Measurements from ENCODE around the gene GALNT16.
"Not testable (repeated sequence)": the region's sequence is repeated elsewhere in the genome, so short reads cannot be mapped to it uniquely, and the experiment has no call there.

GALNT16 gene

GRCh38 chr14:69289811-69290520 lies 30.0 kb downstream of the GALNT16 start:
- Histone ChIP-seq H3K4me3 (ENCODE audit: low read length) (no peak overlapping the region), H3K9me3 (ENCODE audit: control insufficient read depth, low read length) (no peaks in the 10 kb centered on the region), H3K36me3 (ENCODE audit: control insufficient read depth, insufficient read depth, low read length) (no peaks in the 10 kb centered on the region), H3K9ac (ENCODE audit: low read length) (no peak overlapping the region), H3K4me1 (ENCODE audit: control insufficient read depth, insufficient read depth, low read length) (no peaks in the 10 kb centered on the region), H3K27me3 (ENCODE audit: control insufficient read depth, insufficient read depth, low read length) (no peaks in the 10 kb centered on the region)

GRCh38 chr14:69290881-69291280 lies 30.9 kb downstream of the GALNT16 start:
- H3K36me3 ChIP-seq (ENCODE audit: control insufficient read depth, insufficient read depth, low read length); H3K27me3 ChIP-seq (ENCODE audit: control insufficient read depth, insufficient read depth, low read length); H3K4me3 ChIP-seq (ENCODE audit: low read length); H3K9me3 ChIP-seq (ENCODE audit: control insufficient read depth, low read length); H3K9ac ChIP-seq (ENCODE audit: low read length); H3K4me1 ChIP-seq (ENCODE audit: control insufficient read depth, insufficient read depth, low read length): not testable (repeated sequence)

DNA sequence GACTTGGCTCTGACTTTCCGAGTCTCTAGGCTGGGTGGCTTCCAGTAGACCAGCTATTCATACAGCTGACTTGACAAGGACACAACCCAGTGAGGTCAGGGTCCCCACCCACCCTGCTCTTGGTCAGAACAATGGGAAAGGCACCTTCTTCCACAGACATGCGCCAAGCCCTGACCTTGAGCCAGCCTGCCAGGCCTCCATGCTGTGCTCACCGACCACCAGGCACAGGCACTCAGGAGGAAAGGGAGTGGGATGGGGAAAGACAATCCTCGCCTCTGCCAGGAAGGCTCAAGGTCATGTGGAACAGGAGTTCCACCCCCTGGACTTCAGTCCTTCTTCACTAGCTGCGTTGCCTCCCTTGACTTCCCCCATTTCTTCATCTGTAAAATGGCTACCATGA lies 31.4 kb downstream of the GALNT16 start:
- no peaks in the 10 kb centered on the region for H3K27me3 ChIP-seq (ENCODE audit: control insufficient read depth, insufficient read depth, low read length)
- H3K9me3 ChIP-seq (ENCODE audit: control insufficient read depth, low read length) = no peaks in the 10 kb centered on the region
- no peaks in the 10 kb centered on the region for H3K4me1 ChIP-seq (ENCODE audit: control insufficient read depth, insufficient read depth, low read length)
- H3K9ac ChIP-seq (ENCODE audit: low read length) = no peak overlapping the region
- H3K4me3 ChIP-seq (ENCODE audit: low read length) = no peak overlapping the region
- no peaks in the 10 kb centered on the region for H3K36me3 ChIP-seq (ENCODE audit: control insufficient read depth, insufficient read depth, low read length)

GRCh38 chr14:69291891-69292561 lies 32.1 kb downstream of the GALNT16 start:
- H3K36me3 ChIP-seq (ENCODE audit: control insufficient read depth, insufficient read depth, low read length) = no peaks in the 10 kb centered on the region
- H3K9ac ChIP-seq (ENCODE audit: low read length) = no peak overlapping the region
- H3K9me3 ChIP-seq (ENCODE audit: control insufficient read depth, low read length) = no peaks in the 10 kb centered on the region
- H3K4me3 ChIP-seq (ENCODE audit: low read length) = no peak overlapping the region
- H3K4me1 ChIP-seq (ENCODE audit: control insufficient read depth, insufficient read depth, low read length) = no peaks in the 10 kb centered on the region
- H3K27me3 ChIP-seq (ENCODE audit: control insufficient read depth, insufficient read depth, low read length) = no peaks in the 10 kb centered on the region

- Histone ChIP-seq H3K9me3 (ENCODE audit: control insufficient read depth, low read length) (no peaks in the 10 kb centered on the region), H3K27me3 (ENCODE audit: control insufficient read depth, insufficient read depth, low read length) (no peaks in the 10 kb centered on the region), H3K4me1 (ENCODE audit: control insufficient read depth, insufficient read depth, low read length) (no peaks in the 10 kb centered on the region), H3K4me3 (ENCODE audit: low read length) (no peak overlapping the region), H3K9ac (ENCODE audit: low read length) (no peak overlapping the region), H3K36me3 (ENCODE audit: control insufficient read depth, insufficient read depth, low read length) (no peaks in the 10 kb centered on the region)
Observed at GRCh38 chr14:69298131-69299071, 38.4 kb downstream of the GALNT16 start.

DNA sequence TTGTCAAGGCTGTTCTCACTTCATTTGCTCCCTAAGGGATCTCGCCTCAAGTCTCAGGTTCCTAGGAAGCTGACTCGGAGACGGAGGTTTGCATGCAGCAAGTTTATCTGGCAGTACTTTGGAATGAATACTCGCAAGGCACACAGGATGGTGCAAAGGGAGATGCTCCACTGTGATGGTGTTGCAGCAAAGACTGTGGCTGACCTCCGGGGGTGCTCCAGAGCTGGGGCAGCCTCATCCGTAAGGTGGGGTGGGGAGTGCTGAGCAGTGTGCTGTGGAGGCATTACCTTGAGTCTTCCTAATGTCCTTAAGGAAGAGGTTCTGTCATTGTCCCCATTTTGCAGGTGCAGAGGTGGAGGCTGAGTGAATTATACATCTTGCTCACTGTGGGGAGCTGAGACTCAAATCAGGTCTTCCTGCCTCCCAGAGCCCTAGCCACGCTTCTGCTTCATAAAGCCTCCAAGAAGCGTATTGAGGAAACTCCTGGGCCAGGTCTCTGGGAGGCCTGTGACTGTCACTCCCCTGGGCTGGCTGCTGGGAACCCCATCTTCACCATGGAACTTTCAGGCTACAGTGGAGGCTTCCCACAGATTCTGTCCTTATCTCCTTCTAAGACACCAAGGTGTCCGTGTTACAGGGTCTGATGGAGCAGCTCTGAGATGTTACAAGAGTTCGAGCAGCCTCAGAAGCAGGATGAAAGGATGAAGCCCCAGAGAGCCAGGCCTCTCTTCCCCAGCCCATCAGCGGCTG lies 39.5 kb downstream of the GALNT16 start:
- no peak overlapping the region for H3K4me3 ChIP-seq (ENCODE audit: low read length)
- H3K4me1 ChIP-seq (ENCODE audit: control insufficient read depth, insufficient read depth, low read length) = no peaks in the 10 kb centered on the region
- H3K36me3 ChIP-seq (ENCODE audit: control insufficient read depth, insufficient read depth, low read length) = no peaks in the 10 kb centered on the region
- no peak overlapping the region for H3K9ac ChIP-seq (ENCODE audit: low read length)
- no peaks in the 10 kb centered on the region for H3K9me3 ChIP-seq (ENCODE audit: control insufficient read depth, low read length)
- H3K27me3 ChIP-seq (ENCODE audit: control insufficient read depth, insufficient read depth, low read length) = no peaks in the 10 kb centered on the region

DNA sequence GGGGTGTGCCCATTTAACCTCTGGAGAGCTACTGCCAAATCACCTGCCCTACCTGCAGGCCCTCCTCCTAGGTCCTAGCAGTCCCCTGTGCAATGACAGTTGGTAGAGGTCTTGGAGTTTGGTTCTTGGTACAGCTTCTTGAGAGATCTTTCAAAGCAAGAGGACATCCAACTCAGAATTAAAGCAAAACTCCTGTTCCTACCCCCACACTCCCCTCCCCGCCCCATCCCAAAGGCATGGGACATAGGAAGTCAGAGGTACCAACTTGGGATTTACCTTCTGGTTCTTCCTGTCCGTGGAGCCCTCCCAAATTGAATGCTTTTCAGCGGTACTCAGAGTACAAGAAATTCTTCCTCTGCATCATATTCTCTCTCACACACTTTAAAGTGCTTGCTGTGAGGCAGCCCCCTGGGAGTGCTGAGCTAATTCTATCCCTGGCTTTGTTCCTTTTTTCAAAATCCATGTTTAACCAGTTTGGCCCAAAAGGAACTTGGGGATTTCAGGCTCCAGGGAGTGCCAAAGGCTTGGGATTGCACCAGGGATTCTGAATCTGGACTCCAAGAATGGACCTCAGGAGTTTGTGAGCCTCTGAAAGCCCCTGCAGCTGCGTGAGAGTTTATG lies 40.8 kb downstream of the GALNT16 start:
- Histone ChIP-seq H3K36me3 (ENCODE audit: control insufficient read depth, insufficient read depth, low read length) (no peaks in the 10 kb centered on the region), H3K9ac (ENCODE audit: low read length) (no peak overlapping the region), H3K9me3 (ENCODE audit: control insufficient read depth, low read length) (no peaks in the 10 kb centered on the region), H3K4me1 (ENCODE audit: control insufficient read depth, insufficient read depth, low read length) (no peaks in the 10 kb centered on the region), H3K4me3 (ENCODE audit: low read length) (no peak overlapping the region), H3K27me3 (ENCODE audit: control insufficient read depth, insufficient read depth, low read length) (no peaks in the 10 kb centered on the region)

GRCh38 chr14:69303086-69303485 lies 43.1 kb downstream of the GALNT16 start:
- Histone ChIP-seq H3K36me3 (ENCODE audit: control insufficient read depth, insufficient read depth, low read length) (no peaks in the 10 kb centered on the region), H3K9me3 (ENCODE audit: control insufficient read depth, low read length) (no peaks in the 10 kb centered on the region), H3K4me1 (ENCODE audit: control insufficient read depth, insufficient read depth, low read length) (no peaks in the 10 kb centered on the region), H3K9ac (ENCODE audit: low read length) (no peak overlapping the region), H3K27me3 (ENCODE audit: control insufficient read depth, insufficient read depth, low read length) (peaks cover 5% of the 10 kb centered on the region), H3K4me3 (ENCODE audit: low read length) (no peak overlapping the region)

GRCh38 chr14:69312608-69313007 lies 52.6 kb downstream of the GALNT16 start:
- H3K4me3 ChIP-seq (ENCODE audit: low read length) = no peak overlapping the region
- H3K4me1 ChIP-seq (ENCODE audit: control insufficient read depth, insufficient read depth, low read length) = no peaks in the 10 kb centered on the region

GRCh38 chr14:69313176-69313575 lies 53.2 kb downstream of the GALNT16 start:
- no peaks in the 10 kb centered on the region for H3K36me3 ChIP-seq (ENCODE audit: control insufficient read depth, insufficient read depth, low read length)
- no peaks in the 10 kb centered on the region for H3K4me1 ChIP-seq (ENCODE audit: control insufficient read depth, insufficient read depth, low read length)
- no peaks in the 10 kb centered on the region for H3K27me3 ChIP-seq (ENCODE audit: control insufficient read depth, insufficient read depth, low read length)
- H3K9ac ChIP-seq (ENCODE audit: low read length) = no peak overlapping the region
- no peaks in the 10 kb centered on the region for H3K9me3 ChIP-seq (ENCODE audit: control insufficient read depth, low read length)
- H3K4me3 ChIP-seq (ENCODE audit: low read length) = no peak overlapping the region

More at GRCh38 chr14:69312608-69313007, 52.6 kb downstream of the GALNT16 start:
- Histone ChIP-seq H3K27me3 (ENCODE audit: control insufficient read depth, insufficient read depth, low read length) (no peaks in the 10 kb centered on the region), H3K9ac (ENCODE audit: low read length) (no peak overlapping the region), H3K36me3 (ENCODE audit: control insufficient read depth, insufficient read depth, low read length) (no peaks in the 10 kb centered on the region), H3K9me3 (ENCODE audit: control insufficient read depth, low read length) (no peaks in the 10 kb centered on the region)

DNA sequence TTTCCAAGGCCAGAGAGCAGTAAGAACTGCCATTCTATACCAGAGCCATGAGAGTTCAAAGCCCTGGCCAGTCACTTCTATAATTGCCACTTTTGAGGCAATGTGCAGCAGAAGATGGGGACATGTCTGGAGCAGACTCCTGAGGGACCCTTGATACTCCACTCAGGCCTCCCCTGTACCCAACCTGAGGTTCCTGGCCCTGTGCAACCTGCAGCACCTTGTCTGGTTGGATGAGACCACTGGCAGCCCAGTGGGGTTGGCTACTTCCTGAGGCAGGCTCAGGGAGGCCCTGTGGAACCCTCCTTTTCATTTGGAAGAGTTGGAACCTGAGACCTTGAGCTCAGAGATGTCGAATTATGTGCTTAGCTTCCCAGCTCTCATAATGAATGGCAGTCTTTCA lies 54.4 kb downstream of the GALNT16 start:
- no peaks in the 10 kb centered on the region for H3K9me3 ChIP-seq (ENCODE audit: control insufficient read depth, low read length)
- no peak overlapping the region for H3K9ac ChIP-seq (ENCODE audit: low read length)
- no peaks in the 10 kb centered on the region for H3K36me3 ChIP-seq (ENCODE audit: control insufficient read depth, insufficient read depth, low read length)
- no peaks in the 10 kb centered on the region for H3K27me3 ChIP-seq (ENCODE audit: control insufficient read depth, insufficient read depth, low read length)
- H3K4me1 ChIP-seq (ENCODE audit: control insufficient read depth, insufficient read depth, low read length) = no peaks in the 10 kb centered on the region
- no peak overlapping the region for H3K4me3 ChIP-seq (ENCODE audit: low read length)

All from mucosa of stomach (tissue), 1 donor.